ENCODE results near the gene MAD1L1.
A peak's percentile ranks its signal among the peaks of the same experiment; 100 is the strongest.
"Not testable (repeated sequence)": the region's sequence is repeated elsewhere in the genome, so short reads cannot be mapped to it uniquely, and the experiment has no call there.

Gene MAD1L1

GRCh38 chr7:1869452-1870130 is 363.2 kb downstream of the MAD1L1 start:
- no peak for DNase-seq

GRCh38 chr7:1868516-1869165 is 364.1 kb downstream of the MAD1L1 start:
- no peak for DNase-seq

- no peak for DNase-seq
These were observed 365.1 kb downstream of the MAD1L1 start for GRCh38 chr7:1867370-1868260.

GRCh38 chr7:1866601-1867000 is 366.1 kb downstream of the MAD1L1 start:
- no peak for DNase-seq

GRCh38 chr7:1865571-1866255 is 367.0 kb downstream of the MAD1L1 start:
- no peak for DNase-seq

GRCh38 chr7:1865000-1865555 is 367.7 kb downstream of the MAD1L1 start:
- no peak for DNase-seq

- DNase-seq = peak in 1 of 3 experiments; percentile 38
These were observed 368.4 kb downstream of the MAD1L1 start for GRCh38 chr7:1864161-1864940.

- DNase-seq = no peak
These were observed 369.4 kb downstream of the MAD1L1 start for GRCh38 chr7:1863091-1863900.

GRCh38 chr7:1862560-1862959 is 370.2 kb downstream of the MAD1L1 start:
- DNase-seq = no peak

GRCh38 chr7:1861799-1862458 is 370.8 kb downstream of the MAD1L1 start:
- DNase-seq = no peak

GRCh38 chr7:1860881-1861798 is 371.6 kb downstream of the MAD1L1 start:
- DNase-seq = not testable (repeated sequence)

GRCh38 chr7:1859266-1860035 is 373.3 kb downstream of the MAD1L1 start:
- no peak for DNase-seq

GRCh38 chr7:1858435-1859265 is 374.1 kb downstream of the MAD1L1 start:
- no peak for DNase-seq

GRCh38 chr7:1857487-1858421 is 375.0 kb downstream of the MAD1L1 start:
- no peak for DNase-seq

GRCh38 chr7:1856888-1857441 is 375.8 kb downstream of the MAD1L1 start:
- no peak for DNase-seq

All from NCI-H1417 (cell line).